GM21619 (cell line): ENCODE results near the gene HTRA3.

Source experiments
- ATAC-seq: cut with Tn5 transposase; IDR thresholded peaks from one replicate; pipeline ENCODE4 v1.9.1; 2021; ENCODE audit not compliant: unreplicated experiment

The HTRA3 gene

GRCh38 chr4:8245884-8246833 lies 23.4 kb upstream of the HTRA3 start:
- no peak for ATAC-seq

GRCh38 chr4:8247047-8247930 lies 22.3 kb upstream of the HTRA3 start:
- ATAC-seq: no peak

- no peak for ATAC-seq
Measured at GRCh38 chr4:8248091-8248490, 21.5 kb upstream of the HTRA3 start.

- no peak for ATAC-seq
Measured at GRCh38 chr4:8250227-8250626, 19.3 kb upstream of the HTRA3 start.

- no peak for ATAC-seq
Measured at GRCh38 chr4:8250637-8251036, 18.9 kb upstream of the HTRA3 start.

- no peak for ATAC-seq
Measured at GRCh38 chr4:8251110-8251883, 18.3 kb upstream of the HTRA3 start.

GRCh38 chr4:8252301-8253173 lies 17.0 kb upstream of the HTRA3 start:
- ATAC-seq: no peak

- ATAC-seq: no peak
Measured at GRCh38 chr4:8254076-8254475, 15.5 kb upstream of the HTRA3 start.

GRCh38 chr4:8255698-8256441 lies 13.7 kb upstream of the HTRA3 start:
- no peak for ATAC-seq

GRCh38 chr4:8257854-8258253 lies 11.7 kb upstream of the HTRA3 start:
- ATAC-seq: no peak

GRCh38 chr4:8258552-8259212 lies 10.9 kb upstream of the HTRA3 start:
- ATAC-seq: no peak

GRCh38 chr4:8259743-8260430 lies 9.7 kb upstream of the HTRA3 start:
- no peak for ATAC-seq

GRCh38 chr4:8260656-8261111 lies 8.9 kb upstream of the HTRA3 start:
- ATAC-seq: no peak

- ATAC-seq: no peak
Measured at GRCh38 chr4:8261851-8262535, 7.6 kb upstream of the HTRA3 start.

GRCh38 chr4:8262637-8263322 lies 6.8 kb upstream of the HTRA3 start:
- ATAC-seq: no peak

- ATAC-seq: no peak
Measured at GRCh38 chr4:8263397-8263796, 6.2 kb upstream of the HTRA3 start.

- no peak for ATAC-seq
Measured at GRCh38 chr4:8264106-8264505, 5.4 kb upstream of the HTRA3 start.
